NCI-H226 (cell line): ENCODE measurements around the gene PEX3.
A peak's percentile ranks its signal among the peaks of the same experiment; 100 is the strongest.
"Not testable (repeated sequence)": the region's sequence is repeated elsewhere in the genome, so short reads cannot be mapped to it uniquely, and the experiment has no call there.

Experiments
- DNase-seq: peaks from one replicate; pipeline ENCODE4 v3.0.0-alpha.2; 2015

PEX3 gene

GRCh38 chr6:143507358-143508145 lies 56.9 kb downstream of the PEX3 start:
- DNase-seq, result no peak

- DNase-seq, result not testable (repeated sequence)
These were observed 59.7 kb downstream of the PEX3 start for GRCh38 chr6:143510326-143510725.

GRCh38 chr6:143510991-143511891 lies 60.6 kb downstream of the PEX3 start, which contains the start of gene FUCA2:
FUCA2 (minus strand) TSS chr6:143511720; CDS start chr6:143511634, 86 bp downstream.
- peak; percentile 82 for DNase-seq

- no peak for DNase-seq
These were observed 62.8 kb downstream of the PEX3 start for GRCh38 chr6:143513410-143513809.

- DNase-seq, result no peak
These were observed 64.6 kb downstream of the PEX3 start for GRCh38 chr6:143515061-143515760.

GRCh38 chr6:143515766-143516355 lies 65.3 kb downstream of the PEX3 start:
- no peak for DNase-seq

- no peak for DNase-seq
These were observed 66.3 kb downstream of the PEX3 start for GRCh38 chr6:143516690-143517446.

- DNase-seq, result no peak
These were observed 66.8 kb downstream of the PEX3 start for GRCh38 chr6:143517447-143517773.

GRCh38 chr6:143522039-143522600 lies 71.5 kb downstream of the PEX3 start:
- no peak for DNase-seq

GRCh38 chr6:143525356-143525755 lies 74.8 kb downstream of the PEX3 start:
- no peak for DNase-seq

- no peak for DNase-seq
These were observed 77.1 kb downstream of the PEX3 start for GRCh38 chr6:143527677-143528076.

GRCh38 chr6:143528164-143528811 lies 77.7 kb downstream of the PEX3 start:
- DNase-seq, result no peak

GRCh38 chr6:143529095-143529494 lies 78.5 kb downstream of the PEX3 start:
- no peak for DNase-seq

GRCh38 chr6:143531720-143532499 lies 81.3 kb downstream of the PEX3 start:
- no peak for DNase-seq

GRCh38 chr6:143535189-143535614 lies 84.6 kb downstream of the PEX3 start:
- DNase-seq, result no peak

- DNase-seq, result peak; percentile 38
These were observed 85.9 kb downstream of the PEX3 start for GRCh38 chr6:143536461-143536865.

- peak; percentile 10 for DNase-seq
These were observed 86.5 kb downstream of the PEX3 start for GRCh38 chr6:143536866-143537691.

- no peak for DNase-seq
These were observed 87.8 kb downstream of the PEX3 start for GRCh38 chr6:143538374-143538773.

- DNase-seq, result no peak
These were observed 88.5 kb downstream of the PEX3 start for GRCh38 chr6:143539106-143539505.
